Left renal pelvis (tissue), 4 donors: ENCODE results near the gene DAGLA. TPM values are rescaled to one million over a fixed set of nuclear protein-coding genes. Genes with fewer than 3 reads are reported as not detected.

Source experiments
- DNase-seq, 4 donors: peaks; one replicate each; pipeline ENCODE4 v3.0.0-alpha.2; 2013; ENCODE audit warnings: low read depth in 4 of 4, low spot score in 3 of 4
- polyA plus RNA-seq, 4 donors: library from polyadenylated mRNA; unstranded; fragments of 120-200 nt; gene quantifications; one replicate each; pipeline ENCODE4 v1.2.1, GENCODE V29; 2013; ENCODE audit not compliant: insufficient read length in 4 of 4

Gene DAGLA
- polyA plus RNA-seq, 4 donors = 3.0 to 4.2 (median 3.3) TPM

GRCh38 chr11:61690706-61691379, 10.7 kb downstream of the DAGLA start:
- no peak for DNase-seq

DNA sequence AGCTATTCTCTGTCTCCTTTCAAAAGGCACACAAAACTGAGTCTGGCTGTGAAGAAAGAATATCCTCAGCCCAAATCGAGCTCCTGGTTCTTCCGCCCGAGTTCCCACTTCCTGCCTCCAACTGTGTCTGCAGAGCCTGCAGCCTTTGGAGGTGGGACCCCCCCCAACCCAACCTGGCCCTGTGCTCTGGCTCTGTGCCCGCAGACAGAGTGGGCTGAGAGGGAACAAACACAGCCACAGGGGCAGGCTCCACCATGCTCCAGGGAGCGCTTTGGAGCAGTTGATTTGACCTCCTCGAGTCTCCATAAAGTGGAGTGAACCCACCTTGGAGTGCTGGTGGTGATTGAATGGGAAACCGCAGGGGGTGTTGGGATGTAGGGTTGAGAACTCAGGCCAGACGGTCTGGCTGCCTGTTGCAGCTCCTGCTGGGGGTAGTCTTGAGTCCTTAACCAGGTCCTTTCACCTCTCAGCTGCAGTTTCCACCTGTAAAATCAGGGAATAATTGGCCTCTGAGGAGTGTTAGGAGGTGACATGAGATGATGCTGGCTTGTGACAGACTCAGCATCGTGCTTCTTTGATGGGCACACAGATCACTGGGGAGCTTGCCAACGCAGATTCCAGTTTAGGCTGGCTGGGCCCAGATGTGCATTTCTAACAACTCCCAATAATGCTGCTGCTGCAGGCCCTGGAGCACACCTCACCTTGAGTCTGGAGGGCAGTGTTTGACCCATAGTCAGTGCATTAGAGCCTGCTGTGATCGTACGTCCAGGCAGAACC, 11.4 kb downstream of the DAGLA start:
- no peak for DNase-seq

GRCh38 chr11:61693922-61694601, 13.9 kb downstream of the DAGLA start:
- no peak for DNase-seq

GRCh38 chr11:61694602-61694939, 14.4 kb downstream of the DAGLA start:
- no peak for DNase-seq

- DNase-seq = no peak
Measured at GRCh38 chr11:61694946-61695706, 14.9 kb downstream of the DAGLA start.

DNA sequence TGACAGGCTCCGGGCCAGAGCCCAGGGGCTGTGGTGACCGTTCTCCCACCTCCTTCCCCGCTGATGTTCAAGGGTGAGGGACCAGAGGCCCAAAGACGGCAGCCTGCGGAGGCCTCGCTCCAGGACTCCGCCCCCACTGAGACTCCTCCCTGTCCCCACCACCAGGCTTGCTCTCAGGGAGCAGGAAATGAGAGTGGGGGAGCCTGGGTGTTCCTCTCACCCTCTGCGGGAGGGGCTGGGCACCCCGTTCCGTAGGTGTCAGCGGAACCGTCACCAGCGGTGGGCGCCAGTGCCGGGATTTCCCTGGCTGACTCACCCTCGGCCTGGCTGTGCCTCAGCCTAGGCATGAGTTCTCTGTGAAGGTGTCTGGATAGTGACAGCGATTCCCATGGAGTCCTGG, 15.7 kb downstream of the DAGLA start:
- no peak for DNase-seq

- no peak for DNase-seq
Measured at GRCh38 chr11:61696602-61697001, 16.4 kb downstream of the DAGLA start.

- DNase-seq = no peak
Measured at GRCh38 chr11:61697078-61697502, 16.9 kb downstream of the DAGLA start.

DNA sequence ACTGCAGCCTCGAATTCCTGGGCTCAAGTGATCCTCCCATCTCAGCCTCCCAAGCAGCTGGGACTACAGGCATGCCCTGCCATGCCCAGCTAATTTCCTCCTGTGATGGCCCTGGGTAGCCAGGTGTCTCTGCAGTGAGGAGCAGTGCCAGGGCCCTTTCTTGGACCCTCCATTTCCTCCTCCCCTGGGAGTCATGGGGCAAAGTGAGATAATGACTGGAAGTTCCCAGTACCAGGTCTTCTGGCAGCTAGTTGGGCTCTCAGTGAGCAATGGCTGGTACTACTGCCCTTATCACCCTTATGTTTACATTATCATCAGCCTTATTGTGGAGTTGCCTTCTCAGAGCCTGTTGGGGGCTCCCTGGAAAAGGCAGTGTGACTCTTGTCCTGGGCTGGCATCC, 17.6 kb downstream of the DAGLA start:
- DNase-seq = no peak

GRCh38 chr11:61698173-61698948, 18.2 kb downstream of the DAGLA start:
- no peak for DNase-seq

DNA sequence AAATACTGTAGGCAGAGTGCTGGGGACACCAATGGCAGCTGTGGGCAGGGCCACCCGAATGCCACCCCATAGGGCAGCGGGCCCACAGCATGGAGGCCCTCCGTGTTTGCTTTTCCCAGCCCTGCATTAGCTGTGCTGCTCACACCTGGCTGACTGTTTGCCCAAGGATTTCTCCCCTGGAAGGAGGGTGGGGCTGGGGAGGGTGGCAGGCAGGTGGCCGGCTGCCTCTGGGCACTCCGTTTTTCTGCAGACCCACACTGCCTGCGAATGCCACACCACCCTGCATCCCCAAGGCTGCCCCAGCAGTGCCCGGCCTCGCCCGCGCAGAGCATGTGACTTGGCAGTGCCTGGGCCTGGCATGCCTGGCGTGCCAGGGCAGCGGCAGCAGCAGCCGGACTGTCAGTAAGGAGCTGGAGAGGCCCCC, 19.6 kb downstream of the DAGLA start:
- DNase-seq = no peak

GRCh38 chr11:61700212-61700611, 20.0 kb downstream of the DAGLA start:
- DNase-seq = no peak

- no peak for DNase-seq
Measured at GRCh38 chr11:61700720-61701119, 20.5 kb downstream of the DAGLA start.

DNA sequence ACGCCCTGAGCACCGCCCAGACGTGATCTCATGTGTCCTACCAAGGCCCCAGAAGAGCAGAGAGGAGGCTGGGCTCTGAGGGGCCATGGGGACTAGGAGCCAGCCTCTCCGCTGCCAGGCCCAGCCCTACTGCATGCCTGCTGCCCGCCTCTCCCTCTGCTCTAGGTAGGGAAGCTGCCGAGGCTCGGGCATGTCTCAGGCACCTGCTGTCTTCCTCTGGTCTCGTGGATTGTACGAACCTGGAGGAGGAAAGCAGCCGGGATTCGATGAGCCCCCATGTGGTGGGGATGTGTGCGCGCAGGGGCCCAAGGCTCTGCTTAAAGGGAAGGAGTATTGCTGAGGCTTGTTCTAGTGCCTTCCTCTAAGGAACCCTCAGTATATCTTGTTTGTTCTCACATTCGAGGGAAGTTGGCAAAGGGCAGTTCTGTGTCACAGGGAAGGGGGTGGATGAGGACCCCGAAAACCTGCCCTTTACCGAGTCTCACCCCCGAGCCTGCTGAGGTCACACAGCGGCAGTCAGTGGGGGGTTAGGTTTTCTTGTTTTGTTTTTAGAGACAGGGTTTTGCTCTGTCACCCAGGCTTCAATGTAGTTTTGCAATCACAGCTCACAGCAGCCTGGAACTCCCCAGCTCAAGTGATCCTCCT, 21.2 kb downstream of the DAGLA start:
- DNase-seq = no peak

- no peak for DNase-seq
Measured at GRCh38 chr11:61702701-61703312, 22.6 kb downstream of the DAGLA start.

DNA sequence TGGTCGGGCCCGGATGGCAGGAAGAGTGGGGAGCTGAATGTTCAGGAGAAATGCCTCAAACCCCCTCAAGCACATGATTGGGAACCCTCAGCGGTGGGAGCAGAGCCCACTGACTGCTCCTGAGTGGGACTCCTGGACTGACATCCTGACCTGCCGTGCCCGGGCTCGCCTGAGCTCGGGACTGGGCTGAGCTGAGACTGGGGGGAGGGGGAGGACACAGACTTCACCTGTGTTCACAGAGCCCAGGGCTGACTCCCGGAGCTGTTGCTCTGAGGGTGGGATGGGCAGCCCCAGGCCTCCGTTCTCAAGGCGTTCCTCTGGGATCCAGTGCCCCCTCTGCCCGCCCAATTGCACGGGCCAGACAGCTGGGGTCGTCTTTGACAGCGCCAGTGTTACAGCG, 24.6 kb downstream of the DAGLA start:
- DNase-seq = no peak

- no peak for DNase-seq
Measured at GRCh38 chr11:61706452-61707400, 26.5 kb downstream of the DAGLA start.

DNA sequence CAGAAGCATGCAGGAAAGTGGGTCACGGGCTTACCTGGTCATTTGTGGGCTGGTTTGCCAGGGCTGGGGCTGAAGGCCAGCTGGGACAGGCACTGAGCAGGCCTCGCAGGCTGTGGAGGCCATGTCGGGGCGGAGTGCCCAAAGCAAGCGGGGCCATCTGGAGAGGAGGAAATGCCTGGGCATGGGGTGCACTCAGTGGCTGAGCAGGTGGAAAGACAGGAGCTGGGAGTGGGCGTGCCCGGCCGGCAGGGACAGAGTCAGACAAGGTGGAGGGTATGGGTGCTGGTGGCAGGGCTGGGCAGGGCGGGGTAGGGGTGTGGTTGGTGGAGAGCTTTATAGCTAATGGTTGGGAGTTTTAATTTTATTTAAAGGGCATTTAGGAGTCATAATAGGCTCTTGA, 27.4 kb downstream of the DAGLA start:
- DNase-seq = no peak
